ENCODE measurements around the gene OTX1. TPM values are rescaled to one million over a fixed set of nuclear protein-coding genes. Genes with fewer than 3 reads are reported as not detected.

Gene OTX1
- total RNA-seq, 4 donors from 2014 or later, result not detected

DNA sequence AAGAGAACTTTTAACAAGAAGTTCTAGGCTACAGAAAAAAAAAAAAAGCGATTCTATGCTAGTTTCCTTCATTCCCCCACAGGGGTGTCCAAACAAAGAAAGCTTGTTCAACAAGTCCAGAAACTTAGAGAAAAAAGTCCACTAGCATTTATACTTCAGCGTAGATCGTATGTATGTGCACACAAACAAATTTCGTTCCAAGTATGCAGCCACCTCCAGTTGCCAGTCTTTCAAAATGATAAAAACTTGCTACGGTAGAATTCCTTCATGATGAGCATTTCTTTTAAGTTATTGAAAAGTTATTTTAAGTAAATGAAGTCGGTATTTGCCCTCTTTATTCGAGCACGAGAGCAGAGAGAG is 3.7 kb upstream of the OTX1 start:
- H3K4me3 ChIP-seq (replicated peaks in 1 of 3), result no peak overlapping the region
- intact Hi-C loops (cut with DNase I), result no loop called here

DNA sequence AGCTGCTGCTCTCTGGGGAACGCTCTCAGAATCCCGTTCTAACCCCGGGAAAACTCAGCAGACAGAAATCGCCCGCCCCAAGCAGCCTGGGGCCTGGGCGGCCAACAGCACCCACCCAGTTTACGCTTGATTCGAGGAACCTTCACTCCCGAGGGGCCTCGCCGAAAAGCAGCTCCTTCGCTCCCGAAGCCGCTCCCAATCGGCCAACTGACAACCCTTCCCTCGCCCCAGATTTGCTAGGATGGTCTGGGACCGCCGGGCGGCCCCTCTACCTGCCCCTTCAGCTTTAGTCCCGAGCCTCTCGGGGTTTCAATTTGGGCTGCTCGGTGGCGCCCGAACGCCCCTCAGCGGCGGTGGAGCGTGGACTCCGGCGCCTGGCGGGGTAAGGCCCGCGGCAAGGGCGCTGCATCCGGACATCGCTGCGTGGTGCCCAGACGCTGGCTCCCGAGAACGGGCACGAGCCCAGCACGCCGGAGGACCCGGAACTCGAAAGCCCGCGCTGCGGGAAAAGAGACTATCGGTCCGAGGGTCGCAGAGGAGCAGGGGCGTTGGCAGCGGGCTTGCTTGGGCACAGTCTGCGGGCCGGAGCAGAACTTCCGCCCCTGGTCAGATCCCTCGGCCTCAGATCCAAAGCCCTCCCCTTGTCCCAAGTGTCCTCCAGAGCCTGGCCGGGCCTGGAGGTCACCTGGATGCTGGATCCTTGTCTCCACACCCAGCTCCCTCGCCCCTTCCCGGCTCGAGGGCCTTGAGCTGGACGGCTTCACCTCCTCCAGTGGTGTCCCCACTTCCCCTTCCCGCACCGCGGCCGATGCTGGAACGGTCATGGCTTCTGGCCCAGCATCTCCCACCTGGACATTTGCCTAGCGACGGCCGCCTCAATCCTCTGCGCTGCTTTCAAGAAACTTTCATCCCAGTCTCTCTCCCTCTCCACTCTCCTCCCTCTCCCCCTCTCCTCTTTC is 3.0 kb upstream of the OTX1 start:
- 23 to 30% methylated on average over 25 to 35 of the region's 71 CpGs for WGBS, 2 donors
- TF ChIP-seq POLR2A (IDR thresholded peaks at IDR 0.05), result no peak
- TF ChIP-seq, protein P1, sequence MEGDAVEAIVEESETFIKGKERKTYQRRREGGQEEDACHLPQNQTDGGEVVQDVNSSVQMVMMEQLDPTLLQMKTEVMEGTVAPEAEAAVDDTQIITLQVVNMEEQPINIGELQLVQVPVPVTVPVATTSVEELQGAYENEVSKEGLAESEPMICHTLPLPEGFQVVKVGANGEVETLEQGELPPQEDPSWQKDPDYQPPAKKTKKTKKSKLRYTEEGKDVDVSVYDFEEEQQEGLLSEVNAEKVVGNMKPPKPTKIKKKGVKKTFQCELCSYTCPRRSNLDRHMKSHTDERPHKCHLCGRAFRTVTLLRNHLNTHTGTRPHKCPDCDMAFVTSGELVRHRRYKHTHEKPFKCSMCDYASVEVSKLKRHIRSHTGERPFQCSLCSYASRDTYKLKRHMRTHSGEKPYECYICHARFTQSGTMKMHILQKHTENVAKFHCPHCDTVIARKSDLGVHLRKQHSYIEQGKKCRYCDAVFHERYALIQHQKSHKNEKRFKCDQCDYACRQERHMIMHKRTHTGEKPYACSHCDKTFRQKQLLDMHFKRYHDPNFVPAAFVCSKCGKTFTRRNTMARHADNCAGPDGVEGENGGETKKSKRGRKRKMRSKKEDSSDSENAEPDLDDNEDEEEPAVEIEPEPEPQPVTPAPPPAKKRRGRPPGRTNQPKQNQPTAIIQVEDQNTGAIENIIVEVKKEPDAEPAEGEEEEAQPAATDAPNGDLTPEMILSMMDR (IDR thresholded peaks at IDR 0.05), result no peak
- no peaks in the 10 kb centered on the region for H3K9me3 ChIP-seq
- intact Hi-C loops (cut with DNase I), result no loop called here
- H3K4me1 ChIP-seq, result peaks cover 30 to 46% of the 10 kb centered on the region in 2 donors
- H3K36me3 ChIP-seq, result no peaks in the 10 kb centered on the region
- H3K27ac ChIP-seq, result no peak overlapping the region
- peaks cover 46% of the 10 kb centered on the region for H3K27me3 ChIP-seq
- no peak for DNase-seq
- no peak overlapping the region for H3K4me3 ChIP-seq (replicated peaks in 1 of 3)

More for the DNA sequence above, 3.7 kb upstream of the OTX1 start:
- H3K4me1 ChIP-seq, result peaks cover 30 to 46% of the 10 kb centered on the region in 2 donors
- no peaks in the 10 kb centered on the region for H3K36me3 ChIP-seq
- H3K27me3 ChIP-seq, result peaks cover 44% of the 10 kb centered on the region
- TF ChIP-seq POLR2A (IDR thresholded peaks at IDR 0.05), result no peak
- TF ChIP-seq, protein P1 (IDR thresholded peaks at IDR 0.05), result no peak
- no peaks in the 10 kb centered on the region for H3K9me3 ChIP-seq
- no peak overlapping the region for H3K27ac ChIP-seq
- no peak for DNase-seq
- 68 to 78% methylated on average over 8 of the region's 8 CpGs for WGBS, 2 donors

DNA sequence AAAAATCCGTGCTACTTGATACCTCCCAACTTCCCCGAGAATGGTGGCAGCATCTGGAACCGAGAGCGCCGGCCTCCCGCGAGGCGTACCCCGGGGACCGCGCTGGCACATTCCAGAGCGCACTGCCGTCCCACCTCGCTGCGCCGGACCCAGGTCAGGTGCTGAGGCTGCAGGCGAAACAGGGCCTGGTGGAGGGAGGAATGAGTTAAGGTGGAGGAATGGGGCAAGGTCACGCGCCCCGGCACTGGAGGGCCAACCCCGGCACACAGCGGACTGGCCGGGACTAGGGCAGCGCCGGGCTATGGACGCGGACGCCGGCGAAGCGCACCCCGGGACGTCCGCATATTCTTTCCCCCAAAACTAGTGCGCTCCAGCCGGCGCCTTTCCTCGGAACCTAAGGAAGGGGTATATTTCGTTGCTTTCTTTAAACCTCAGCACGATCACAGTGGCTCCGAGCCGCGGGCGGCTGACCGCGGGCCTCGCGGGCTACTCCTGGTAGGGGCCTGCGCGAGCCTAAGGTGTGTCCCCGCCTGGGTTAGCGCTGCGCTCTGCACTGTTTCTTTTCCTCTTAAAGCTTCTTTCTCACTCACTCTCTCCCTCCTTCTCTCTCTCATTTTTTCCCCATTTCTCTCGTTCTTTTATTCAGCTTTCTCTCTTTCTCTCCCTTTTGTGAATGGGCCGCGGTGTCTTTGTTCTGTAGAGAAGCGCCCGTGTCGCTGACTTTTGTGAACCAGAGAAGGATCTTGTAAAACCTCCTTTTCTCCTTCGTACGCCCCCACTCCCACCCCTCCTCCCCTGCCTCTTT is 2.1 kb upstream of the OTX1 start:
- TF ChIP-seq POLR2A (IDR thresholded peaks at IDR 0.05), result no peak
- TF ChIP-seq, protein P1 (IDR thresholded peaks at IDR 0.05), result no peak
- Histone ChIP-seq H3K9me3 (no peaks in the 10 kb centered on the region), H3K27me3 (peaks cover 46% of the 10 kb centered on the region), H3K27ac (no peak overlapping the region), H3K4me3 (replicated peaks in 1 of 3) (no peak overlapping the region), H3K4me1 (peaks cover 30 to 46% of the 10 kb centered on the region in 2 donors), H3K36me3 (no peaks in the 10 kb centered on the region)
- intact Hi-C loops (cut with DNase I), result no loop called here
- DNase-seq, result no peak
- 10 to 12% methylated on average over 36 to 39 of the region's 61 CpGs for WGBS, 2 donors

DNA sequence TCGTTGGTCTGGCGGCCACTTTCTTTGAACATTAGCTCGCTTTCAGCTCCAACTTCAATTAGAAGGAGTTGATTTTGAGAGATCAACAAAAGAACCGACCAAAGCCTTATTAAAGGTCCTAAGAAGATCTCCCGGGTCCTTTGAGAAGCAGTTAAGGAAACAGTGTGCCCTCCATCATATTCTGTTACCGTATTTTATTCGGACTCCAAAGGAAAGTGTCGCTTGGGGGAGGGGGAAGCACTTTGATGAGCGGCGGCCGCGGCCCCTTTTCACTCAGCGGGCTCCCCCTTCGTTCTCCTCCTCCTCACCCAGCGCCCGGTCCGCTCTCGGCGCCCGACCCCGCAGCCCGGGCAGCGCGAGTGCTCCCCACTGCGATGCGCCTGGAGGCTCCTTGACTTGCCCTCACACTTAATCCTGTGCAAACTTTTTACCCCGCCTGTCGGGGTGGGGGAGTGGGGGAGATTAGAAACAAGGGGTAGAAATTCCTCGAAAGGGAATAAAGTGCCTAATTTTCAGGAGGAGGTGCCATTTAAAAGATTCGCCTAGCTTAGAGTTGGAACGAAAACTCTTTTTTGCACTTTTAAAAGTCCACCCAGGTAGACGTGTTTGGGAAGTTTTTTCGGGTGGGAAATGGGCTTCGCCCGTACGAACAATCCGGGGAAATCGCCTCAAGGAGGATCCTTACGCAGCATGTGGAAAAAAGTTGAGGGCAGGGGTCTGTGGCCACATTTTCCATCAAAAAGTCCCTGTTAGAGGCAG is 1.2 kb upstream of the OTX1 start:
- H3K4me1 ChIP-seq, result peaks cover 30 to 54% of the 10 kb centered on the region in 2 donors
- H3K27ac ChIP-seq, result no peak overlapping the region
- no peak for DNase-seq
- no peaks in the 10 kb centered on the region for H3K36me3 ChIP-seq
- no peaks in the 10 kb centered on the region for H3K9me3 ChIP-seq
- intact Hi-C loops (cut with DNase I), result no loop called here
- H3K4me3 ChIP-seq (replicated peaks in 1 of 3), result peak overlapping the region in 1 of 3 donors; percentile 44
- TF ChIP-seq, protein P1 (IDR thresholded peaks at IDR 0.05), result no peak
- TF ChIP-seq POLR2A (IDR thresholded peaks at IDR 0.05), result no peak
- WGBS, 2 donors, result 9 to 10% methylated on average over 39 of the region's 39 CpGs
- peaks cover 54% of the 10 kb centered on the region for H3K27me3 ChIP-seq
